Suprapubic skin (tissue), 4 donors: ENCODE results near the gene MINDY2.

Experiments used
- CTCF ChIP-seq, 2 donors: fragments of 200-600 bp in 1 of 2; fragments of 450-650 bp in 1 of 2; sonication (generic) in 1 of 2; IDR thresholded peaks; one replicate each; pipeline ENCODE4 v1.5.1; 2016 to 2019; ENCODE audit warnings: antibody characterized with exemption in 2 of 2, mild to moderate bottlenecking in 1 of 2, moderate library complexity in 1 of 2
- EP300 ChIP-seq: sonication (generic); formaldehyde crosslinking; IDR thresholded peaks from one replicate; pipeline ENCODE4 v1.6.1; 2017; ENCODE audit warnings: antibody characterized with exemption
- POLR2A ChIP-seq, 2 donors: fragments of 450-650 bp; IDR thresholded peaks; one replicate each; pipeline ENCODE4 v1.6.1; 2017; ENCODE audit warnings: antibody characterized with exemption in 2 of 2, mild to moderate bottlenecking in 2 of 2, moderate library complexity in 2 of 2
- POLR2AphosphoS5 ChIP-seq, 3 donors: sonication (generic); formaldehyde crosslinking; IDR thresholded peaks; one replicate each; pipeline ENCODE4 v1.6.1; 2017; ENCODE audit warnings: antibody characterized with exemption in 3 of 3

GRCh38 chr15:58736018-58736643, 35.0 kb upstream of the MINDY2 start:
- TF ChIP-seq CTCF (IDR thresholded peaks at IDR 0.05): no peak
- no peak for TF ChIP-seq EP300
- no peak for TF ChIP-seq POLR2AphosphoS5 (IDR thresholded peaks at IDR 0.05)
- no peak for TF ChIP-seq POLR2A (IDR thresholded peaks at IDR 0.05)
